Mucosa of stomach (tissue), 1 donor: ENCODE data around the gene SAMD14.

Experiments used
- H3K27me3 ChIP-seq: one replicate; pipeline ENCODE4 v1.7.0; 2013; ENCODE audit warnings: mild to moderate bottlenecking, low read length; ENCODE audit not compliant: control insufficient read depth, insufficient read depth
- H3K36me3 ChIP-seq: one replicate; pipeline ENCODE4 v1.7.0; 2013; ENCODE audit warnings: low read length; ENCODE audit not compliant: control insufficient read depth, insufficient read depth
- H3K4me1 ChIP-seq: one replicate; pipeline ENCODE4 v1.7.0; 2013; ENCODE audit warnings: mild to moderate bottlenecking, low read length; ENCODE audit not compliant: control insufficient read depth, insufficient read depth
- H3K4me3 ChIP-seq: one replicate; pipeline ENCODE4 v1.7.0; 2013; ENCODE audit warnings: low read length
- H3K9ac ChIP-seq: one replicate; pipeline ENCODE4 v1.7.0; 2013; ENCODE audit warnings: mild to moderate bottlenecking, low read length, moderate library complexity
- H3K9me3 ChIP-seq: one replicate; pipeline ENCODE4 v1.7.0; 2013; ENCODE audit warnings: mild to moderate bottlenecking, low read length, moderate library complexity; ENCODE audit not compliant: control insufficient read depth
- donor health status: Pancreatic carcinoma.

SAMD14 gene

DNA sequence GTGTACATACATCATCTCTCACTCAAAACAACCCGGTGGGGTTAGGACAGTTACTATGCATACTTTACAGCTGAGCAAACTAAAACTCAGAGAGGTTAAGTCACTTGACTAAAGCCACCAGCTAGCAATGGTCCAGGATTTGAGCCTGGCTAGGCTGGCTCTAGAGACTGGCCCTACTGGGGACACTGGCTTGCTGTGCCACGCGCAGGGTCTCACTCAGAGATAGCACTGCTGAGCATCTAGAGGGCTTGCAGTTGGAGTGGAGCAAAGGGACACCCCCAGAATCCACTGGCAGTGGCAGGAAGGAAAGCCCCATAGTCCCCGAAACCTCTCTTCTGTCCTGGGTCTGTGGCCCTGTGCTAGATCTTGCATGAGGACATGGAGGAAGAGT, 11.1 kb downstream of the SAMD14 start:
- peaks cover 17% of the 10 kb centered on the region for H3K27me3 ChIP-seq
- no peaks in the 10 kb centered on the region for H3K36me3 ChIP-seq
- H3K4me1 ChIP-seq = peaks cover 13% of the 10 kb centered on the region
- no peak overlapping the region for H3K4me3 ChIP-seq
- H3K9me3 ChIP-seq = no peaks in the 10 kb centered on the region
- no peak overlapping the region for H3K9ac ChIP-seq

DNA sequence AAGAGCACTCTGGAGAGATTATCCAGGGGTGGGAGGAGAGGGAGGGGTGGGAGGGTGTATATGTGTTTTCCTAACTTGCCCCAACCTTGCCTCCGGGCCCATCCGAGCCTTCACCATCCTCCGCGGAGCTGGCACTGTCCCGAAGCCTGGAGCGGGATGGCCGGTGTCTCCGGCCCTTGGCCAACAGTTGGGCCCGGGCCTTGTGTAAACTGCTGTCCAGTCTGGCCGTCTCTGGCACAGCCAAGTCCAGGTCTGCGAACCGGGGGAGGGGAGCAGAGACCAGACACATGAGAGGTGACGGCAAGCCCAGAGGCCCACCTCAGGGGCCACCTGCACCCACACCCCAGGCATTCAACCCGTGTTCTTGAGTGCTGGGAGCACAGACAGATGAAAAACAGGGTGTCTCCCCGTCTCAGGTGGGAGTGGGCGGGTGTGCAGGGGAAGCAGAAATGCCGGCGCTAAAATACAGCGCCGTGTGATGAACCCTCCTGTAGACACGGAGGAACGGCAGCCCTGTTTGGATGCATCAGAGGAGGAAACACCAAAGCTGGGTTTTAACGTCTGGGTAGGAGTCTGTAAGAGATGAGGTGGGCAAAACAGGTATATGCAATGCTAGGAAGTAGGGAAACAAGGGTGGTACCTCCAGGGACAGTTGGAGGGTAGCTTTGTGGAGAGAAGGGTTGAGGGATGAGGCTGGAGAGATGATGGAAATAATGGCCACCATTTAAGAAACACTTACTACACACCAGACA, 11.7 kb downstream of the SAMD14 start:
- H3K4me3 ChIP-seq = no peak overlapping the region
- H3K9ac ChIP-seq = no peak overlapping the region
- H3K27me3 ChIP-seq = peaks cover 17% of the 10 kb centered on the region
- H3K9me3 ChIP-seq = no peaks in the 10 kb centered on the region
- H3K36me3 ChIP-seq = no peaks in the 10 kb centered on the region
- peaks cover 9% of the 10 kb centered on the region for H3K4me1 ChIP-seq

DNA sequence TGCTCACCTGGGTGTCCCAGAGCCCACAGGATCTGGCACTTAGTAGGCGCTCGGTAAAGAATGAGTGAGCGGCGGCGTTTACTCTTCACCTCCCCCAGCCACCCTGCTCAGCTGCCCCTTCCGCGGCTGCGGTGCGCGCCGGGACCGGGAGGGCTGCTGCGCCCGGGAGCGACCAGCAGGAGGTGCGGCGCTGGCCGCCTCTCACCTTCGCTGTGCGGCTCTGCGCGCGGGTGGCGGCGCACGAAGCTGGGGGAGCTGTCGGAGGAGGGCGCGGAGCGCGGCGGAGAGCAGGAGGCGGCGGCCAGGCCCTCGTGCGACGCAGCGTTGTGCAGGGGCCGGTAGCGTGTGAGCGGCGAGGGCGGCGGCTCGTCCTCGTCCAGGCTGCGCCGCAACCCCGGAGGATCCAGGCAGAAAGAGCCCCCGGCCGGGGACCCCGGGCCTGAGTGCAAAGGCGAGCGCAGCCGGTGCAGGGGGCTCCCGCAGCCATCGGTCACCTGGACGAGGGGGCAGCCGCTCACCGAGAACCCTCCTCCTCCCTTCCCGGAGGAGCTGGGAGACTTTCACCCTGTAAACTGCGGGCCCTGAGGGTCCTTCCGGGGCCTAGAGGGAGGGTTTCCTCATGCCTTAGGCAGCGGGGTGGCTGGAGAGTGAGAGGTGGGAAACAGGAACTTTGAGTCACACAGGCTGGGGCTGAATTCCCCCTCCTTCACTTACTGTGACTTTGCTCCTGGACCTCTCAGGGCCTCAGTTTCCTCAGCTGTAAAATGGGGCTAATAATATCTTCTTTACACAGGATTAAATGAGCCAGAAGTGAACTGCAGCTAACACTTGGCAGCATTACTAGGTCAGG, 12.5 kb downstream of the SAMD14 start:
- Histone ChIP-seq H3K4me1 (peaks cover 13% of the 10 kb centered on the region), H3K36me3 (no peaks in the 10 kb centered on the region), H3K4me3 (no peak overlapping the region), H3K9ac (no peak overlapping the region), H3K9me3 (no peaks in the 10 kb centered on the region), H3K27me3 (peaks cover 17% of the 10 kb centered on the region)

DNA sequence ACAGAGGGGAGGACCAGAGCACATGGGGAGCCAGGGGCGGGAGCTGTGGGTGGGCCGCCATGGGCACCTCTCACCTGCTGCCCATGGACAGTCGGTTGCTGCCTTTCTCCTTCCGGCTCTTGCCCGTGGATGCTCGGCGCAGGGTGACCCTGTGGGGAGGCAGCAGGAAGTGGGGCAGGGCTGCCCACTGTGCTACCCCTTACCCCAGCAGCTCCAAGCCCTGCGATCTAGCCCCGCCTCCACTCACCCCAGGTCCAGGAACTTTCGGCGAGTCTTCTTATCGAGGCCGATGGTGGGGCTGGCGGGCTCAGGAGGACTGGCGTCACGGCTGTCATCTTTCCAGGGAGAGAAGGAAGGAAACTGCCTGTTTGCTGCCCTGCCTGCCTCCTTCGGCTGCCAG, 14.2 kb downstream of the SAMD14 start:
- H3K4me3 ChIP-seq = no peak overlapping the region
- H3K9me3 ChIP-seq = no peaks in the 10 kb centered on the region
- H3K9ac ChIP-seq = no peak overlapping the region
- H3K27me3 ChIP-seq = peaks cover 17% of the 10 kb centered on the region
- no peaks in the 10 kb centered on the region for H3K36me3 ChIP-seq
- peaks cover 23% of the 10 kb centered on the region for H3K4me1 ChIP-seq

DNA sequence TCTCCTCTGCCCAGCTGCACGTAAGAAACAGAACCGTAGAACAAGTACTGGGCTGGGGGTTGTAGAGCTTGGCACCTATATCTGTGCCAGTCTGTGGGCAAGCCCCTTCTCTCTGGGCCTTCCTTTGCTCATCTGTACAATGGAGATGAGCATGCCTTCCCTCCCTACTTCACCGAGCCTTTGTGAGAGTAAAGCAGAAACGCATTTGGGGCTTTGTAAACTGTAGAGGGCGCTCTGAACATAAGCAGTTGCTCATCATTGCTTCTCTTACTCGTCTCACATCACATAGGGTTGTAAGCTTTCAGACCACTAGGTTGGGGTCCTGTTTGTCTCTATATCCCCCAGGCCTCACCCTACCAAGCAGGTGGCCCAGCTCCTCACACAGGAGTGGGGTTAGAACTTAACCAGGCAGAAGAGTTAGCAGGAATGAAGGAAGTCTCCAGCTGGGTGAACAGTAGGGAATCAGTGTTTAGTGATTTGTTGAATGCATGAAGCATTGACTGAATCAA, 15.1 kb downstream of the SAMD14 start:
- no peak overlapping the region for H3K4me3 ChIP-seq
- H3K9ac ChIP-seq = no peak overlapping the region
- no peaks in the 10 kb centered on the region for H3K9me3 ChIP-seq
- peaks cover 23% of the 10 kb centered on the region for H3K4me1 ChIP-seq
- peaks cover 3% of the 10 kb centered on the region for H3K36me3 ChIP-seq
- peaks cover 17% of the 10 kb centered on the region for H3K27me3 ChIP-seq

DNA sequence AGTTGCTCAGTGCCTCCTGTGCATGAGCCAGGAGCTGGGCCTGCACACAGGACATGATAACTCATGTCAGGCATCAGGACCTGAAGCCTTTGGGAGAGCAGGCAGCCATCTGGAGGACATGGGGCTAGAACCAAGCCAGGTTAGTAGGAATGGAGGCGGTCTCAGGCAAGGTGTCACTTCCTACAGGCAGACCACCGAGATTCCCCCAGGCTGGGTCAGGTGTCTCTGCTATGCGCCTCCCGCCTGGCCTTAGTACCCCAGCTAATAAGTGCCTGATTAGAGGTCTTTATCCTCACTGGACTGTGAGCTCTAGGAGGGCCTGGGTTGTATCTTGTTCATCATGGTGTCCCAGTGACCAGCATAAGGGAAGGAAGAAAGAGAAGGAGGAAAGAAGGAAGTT, 15.6 kb downstream of the SAMD14 start:
- peaks cover 23% of the 10 kb centered on the region for H3K4me1 ChIP-seq
- H3K9ac ChIP-seq = no peak overlapping the region
- peaks cover 3% of the 10 kb centered on the region for H3K36me3 ChIP-seq
- peaks cover 17% of the 10 kb centered on the region for H3K27me3 ChIP-seq
- no peaks in the 10 kb centered on the region for H3K9me3 ChIP-seq
- H3K4me3 ChIP-seq = no peak overlapping the region

DNA sequence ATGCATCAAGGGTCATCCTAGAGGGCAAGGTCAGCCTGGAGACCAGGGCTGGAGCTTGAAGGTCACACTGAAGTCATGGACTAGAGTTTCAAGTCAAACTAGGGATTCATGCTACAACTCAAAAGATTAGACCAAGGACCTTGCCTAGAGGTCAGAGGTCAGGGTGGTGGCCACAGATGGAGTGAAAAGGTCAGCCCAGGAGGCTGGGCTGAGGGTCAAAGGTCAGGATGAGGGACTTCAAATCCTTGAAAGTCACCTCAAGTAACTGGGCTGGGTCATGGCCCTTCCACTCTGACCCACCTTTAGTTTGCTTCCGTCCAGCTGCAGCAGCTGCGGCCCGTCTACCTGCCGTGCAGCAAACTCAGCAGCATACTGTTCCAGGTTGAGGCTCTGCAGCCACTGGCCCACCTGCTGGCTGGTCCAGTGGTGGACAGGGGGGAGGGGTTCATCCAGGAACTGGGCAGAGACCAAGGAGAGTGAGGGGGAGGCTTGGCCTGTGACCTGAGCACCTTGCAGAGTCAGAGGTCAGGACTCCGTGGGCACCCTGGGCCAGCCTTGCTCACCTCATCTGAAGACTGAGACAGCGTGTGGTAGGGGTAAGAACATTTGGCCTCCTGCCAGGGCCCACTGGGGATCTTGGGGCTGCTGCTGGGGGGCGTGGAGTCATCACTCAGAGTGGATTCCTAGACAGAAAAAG, 16.2 kb downstream of the SAMD14 start:
- Histone ChIP-seq H3K4me1 (peaks cover 23% of the 10 kb centered on the region), H3K9me3 (no peaks in the 10 kb centered on the region), H3K9ac (no peak overlapping the region), H3K4me3 (no peak overlapping the region), H3K36me3 (peaks cover 3% of the 10 kb centered on the region), H3K27me3 (peaks cover 17% of the 10 kb centered on the region)

DNA sequence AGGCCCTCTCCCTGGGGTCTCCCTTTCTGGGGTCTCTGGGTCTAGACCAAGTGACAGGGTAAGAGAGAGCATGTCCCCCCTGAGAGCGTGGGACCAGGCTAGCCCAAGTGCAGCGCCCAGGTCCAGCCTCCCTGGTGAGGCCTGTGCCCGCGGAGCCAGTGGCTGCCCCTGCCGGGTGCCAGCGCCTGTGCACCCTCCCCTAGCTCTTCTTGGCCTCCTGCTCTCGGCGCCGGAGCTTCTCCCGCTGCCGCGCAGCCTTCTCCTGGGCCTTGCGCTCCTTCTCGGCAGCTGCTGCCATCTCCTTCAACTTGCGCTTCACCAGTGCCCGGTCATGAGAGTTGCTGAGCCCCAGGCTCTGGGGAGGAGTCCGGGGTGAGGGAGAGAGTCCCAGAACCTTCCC, 17.3 kb downstream of the SAMD14 start:
- peaks cover 23% of the 10 kb centered on the region for H3K4me1 ChIP-seq
- peaks cover 10% of the 10 kb centered on the region for H3K27me3 ChIP-seq
- H3K9me3 ChIP-seq = no peaks in the 10 kb centered on the region
- H3K36me3 ChIP-seq = peaks cover 7% of the 10 kb centered on the region
- H3K9ac ChIP-seq = no peak overlapping the region
- H3K4me3 ChIP-seq = no peak overlapping the region

DNA sequence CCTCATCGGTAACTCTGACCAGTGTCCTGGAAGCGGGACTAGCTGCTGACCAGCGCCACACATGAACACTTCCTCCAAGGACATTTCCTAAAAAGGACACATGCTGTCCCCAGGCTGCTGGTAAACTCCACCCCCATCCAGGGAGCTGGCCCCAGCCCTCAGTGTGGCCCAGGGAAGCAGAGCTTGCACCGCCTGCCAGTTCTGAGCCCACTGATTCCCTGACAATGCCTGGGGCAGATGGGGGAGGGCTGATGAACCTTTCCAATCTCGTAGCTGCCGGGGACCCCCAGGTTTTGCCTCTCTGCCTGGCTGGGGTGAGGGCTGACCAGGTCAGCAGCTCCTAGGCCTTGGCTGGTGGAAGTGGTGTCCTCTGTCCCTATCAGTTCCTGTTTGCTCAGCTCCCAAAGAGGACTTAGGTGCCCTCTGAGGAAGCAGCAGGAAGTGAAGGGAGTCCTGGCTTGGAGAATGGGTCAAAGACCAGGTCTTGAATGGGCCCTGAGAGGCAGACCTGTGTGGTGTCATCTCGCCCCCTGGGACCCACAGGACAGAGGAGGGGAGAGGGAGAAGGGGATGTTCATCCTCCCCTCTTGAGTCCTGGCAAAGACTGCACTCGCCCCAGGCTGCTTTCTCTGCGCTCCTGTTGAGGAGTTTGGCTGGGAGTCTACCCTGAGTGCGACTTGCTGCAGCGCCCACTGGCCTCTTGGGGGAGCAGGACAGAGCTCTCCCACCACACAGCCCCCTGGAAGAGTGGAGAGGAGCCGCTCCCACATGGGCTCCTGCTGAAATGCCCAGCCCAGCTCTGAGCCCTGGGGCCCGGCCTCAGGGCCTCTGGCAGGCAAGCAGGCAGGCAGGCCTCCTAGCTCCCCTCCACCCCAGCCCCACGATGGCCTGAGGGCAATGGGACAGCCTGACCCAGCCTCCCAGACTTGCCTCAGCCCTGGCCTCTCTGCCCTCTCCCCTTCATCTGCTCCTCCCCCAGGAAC, 18.0 kb downstream of the SAMD14 start:
- peaks cover 18% of the 10 kb centered on the region for H3K4me1 ChIP-seq
- no peak overlapping the region for H3K4me3 ChIP-seq
- peaks cover 10% of the 10 kb centered on the region for H3K36me3 ChIP-seq
- peak overlapping the region; percentile 45 for H3K9ac ChIP-seq
- H3K9me3 ChIP-seq = no peaks in the 10 kb centered on the region
- peaks cover 3% of the 10 kb centered on the region for H3K27me3 ChIP-seq

DNA sequence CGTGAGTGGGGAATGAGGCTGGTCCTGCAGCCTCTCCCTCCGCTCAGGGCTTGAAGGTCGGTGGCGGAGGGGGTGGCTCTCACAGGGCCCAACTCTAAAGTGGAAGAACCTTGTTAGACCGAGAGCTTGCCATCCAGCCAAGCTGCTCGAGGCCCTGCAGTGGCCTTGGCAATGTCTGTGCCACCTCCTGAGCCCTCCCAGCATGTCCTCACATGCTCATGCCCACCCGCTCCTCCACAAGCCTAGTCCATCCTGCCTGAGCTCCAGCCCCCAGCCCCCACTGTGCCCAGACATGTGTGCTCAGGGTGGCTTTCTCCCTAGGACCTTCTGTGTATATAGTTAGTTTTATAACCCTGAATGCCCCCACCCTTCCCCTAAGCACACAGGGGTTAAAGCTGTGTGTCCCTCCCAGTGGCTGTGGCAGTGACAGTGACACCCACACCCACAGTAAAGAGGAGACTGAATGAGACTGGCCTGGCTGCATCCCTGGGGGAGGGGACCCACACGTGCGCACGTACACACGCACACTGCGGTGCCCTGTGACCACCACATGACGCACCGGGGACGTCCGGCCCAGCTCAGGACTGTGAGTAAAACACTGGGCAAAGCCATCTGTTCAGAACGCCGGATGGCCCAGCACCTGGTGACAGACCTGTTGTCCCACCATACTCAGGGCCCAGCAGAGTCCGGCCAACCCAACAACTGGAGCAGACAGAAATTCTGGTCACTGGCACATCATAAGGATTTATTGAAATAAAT, 19.2 kb downstream of the SAMD14 start:
- H3K27me3 ChIP-seq = no peaks in the 10 kb centered on the region
- peaks cover 10% of the 10 kb centered on the region for H3K36me3 ChIP-seq
- H3K4me3 ChIP-seq = no peak overlapping the region
- peaks cover 13% of the 10 kb centered on the region for H3K4me1 ChIP-seq
- H3K9me3 ChIP-seq = no peaks in the 10 kb centered on the region
- no peak overlapping the region for H3K9ac ChIP-seq
